DOHH2 (cell line): ENCODE results near the gene APOC1.
"Not testable (repeated sequence)": the region's sequence is repeated elsewhere in the genome, so short reads cannot be mapped to it uniquely, and the experiment has no call there.

Experiments
- H3F3A ChIP-seq: fragments of 200-600 bp; sonication (generic), shearing (Covaris generic); 2 replicates; pipeline ENCODE4 v1.6.0; 2016; ENCODE audit warnings: antibody characterized with exemption, mild to moderate bottlenecking; ENCODE audit not compliant: control insufficient read depth, insufficient read depth
- H3K27ac ChIP-seq: fragments of 200-600 bp; sonication (generic); 2 replicates; pipeline ENCODE4 v1.5.1; 2014; ENCODE audit warnings: low read depth, mild to moderate bottlenecking, low read length, moderate library complexity
- H3K27me3 ChIP-seq: fragments of 200-600 bp; sonication (generic); 2 replicates; pipeline ENCODE4 v1.6.1; 2014; ENCODE audit warnings: mild to moderate bottlenecking, low read length, mixed read lengths; ENCODE audit not compliant: control insufficient read depth
- H3K36me3 ChIP-seq: fragments of 200-600 bp; sonication (generic); 2 replicates; pipeline ENCODE4 v1.6.1; 2014; ENCODE audit warnings: mild to moderate bottlenecking, low read length, moderate library complexity, mixed read lengths; ENCODE audit not compliant: control insufficient read depth
- H3K4me1 ChIP-seq: fragments of 200-600 bp; sonication (generic); 2 replicates; pipeline ENCODE4 v1.6.1; 2014; ENCODE audit warnings: mild to moderate bottlenecking, low read length, mixed read lengths; ENCODE audit not compliant: control insufficient read depth
- H3K4me2 ChIP-seq: fragments of 200-600 bp; sonication (generic); 2 replicates; pipeline ENCODE4 v1.6.0; 2014; ENCODE audit warnings: mild to moderate bottlenecking, low read length, moderate library complexity
- H3K4me3 ChIP-seq: fragments of 200-600 bp; sonication (generic); 2 replicates; pipeline ENCODE4 v1.5.1; 2014; ENCODE audit warnings: mild to moderate bottlenecking, low read length, mixed read lengths
- H3K79me2 ChIP-seq: fragments of 200-600 bp; sonication (generic); 2 replicates; pipeline ENCODE4 v1.6.1; 2014; ENCODE audit warnings: mild to moderate bottlenecking, low read length, mixed read lengths; ENCODE audit not compliant: control insufficient read depth
- H3K9me2 ChIP-seq: fragments of 200-600 bp; sonication (generic); replicated peaks from 2 replicates; pipeline ENCODE4 v1.6.1; 2014; ENCODE audit warnings: mild to moderate bottlenecking, low read length, mixed read lengths; ENCODE audit not compliant: control insufficient read depth
- H3K9me3 ChIP-seq: fragments of 200-600 bp; sonication (generic); 2 replicates; pipeline ENCODE4 v1.6.1; 2014; ENCODE audit warnings: antibody characterized with exemption, low read length, mixed read lengths; ENCODE audit not compliant: control insufficient read depth, insufficient read depth
- H4K20me1 ChIP-seq: fragments of 200-600 bp; sonication (generic); 2 replicates; pipeline ENCODE4 v1.6.0; 2014; ENCODE audit warnings: low read depth, mild to moderate bottlenecking, antibody characterized with exemption, low read length, moderate library complexity; ENCODE audit not compliant: control insufficient read depth, insufficient read depth
- EZH2phosphoT487 ChIP-seq: fragments of 200-600 bp; sonication (generic); IDR thresholded peaks from 2 replicates; pipeline ENCODE4 v1.6.1; 2017; ENCODE audit warnings: borderline replicate concordance, mild to moderate bottlenecking, antibody characterized with exemption, low read length, moderate library complexity, mixed read lengths
- TF ChIP-seq, protein P1 (sequence below): fragments of 200-600 bp; sonication (generic); IDR thresholded peaks from one replicate; pipeline ENCODE4 v1.5.1; 2014; ENCODE audit warnings: antibody characterized with exemption, mild to moderate bottlenecking, low read depth, low read length; ENCODE audit not compliant: poor library complexity, severe bottlenecking

APOC1 gene

DNA sequence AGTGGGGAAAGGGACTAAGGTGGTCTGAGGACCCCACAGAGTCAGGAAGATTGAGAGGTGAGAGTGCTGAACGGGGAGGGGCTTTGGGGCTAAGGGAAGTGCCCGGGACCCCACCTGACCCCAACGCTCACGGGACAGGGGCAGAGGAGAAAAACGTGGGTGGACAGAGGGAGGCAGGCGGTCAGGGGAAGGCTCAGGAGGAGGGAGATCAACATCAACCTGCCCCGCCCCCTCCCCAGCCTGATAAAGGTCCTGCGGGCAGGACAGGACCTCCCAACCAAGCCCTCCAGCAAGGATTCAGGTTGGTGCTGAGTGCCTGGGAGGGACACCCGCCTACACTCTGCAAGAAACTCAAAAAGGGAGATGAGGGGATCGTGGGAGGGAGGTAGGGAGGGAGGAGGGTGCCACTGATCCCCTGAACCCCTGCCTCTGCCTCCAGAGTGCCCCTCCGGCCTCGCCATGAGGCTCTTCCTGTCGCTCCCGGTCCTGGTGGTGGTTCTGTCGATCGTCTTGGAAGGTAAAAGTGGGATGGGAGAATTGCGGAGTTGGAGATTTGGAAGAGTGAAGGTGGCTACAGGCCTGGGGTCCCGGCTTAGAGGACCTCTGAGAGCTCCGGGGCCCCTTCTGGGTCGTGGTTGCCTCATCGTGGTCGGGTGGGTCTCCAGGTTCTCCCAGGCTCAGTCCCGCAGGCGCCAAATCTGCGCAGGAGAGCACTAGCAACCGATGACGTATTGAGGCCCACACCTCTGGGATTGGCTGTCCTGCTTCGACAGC is at the start of gene APOC1:
TSS of gene APOC1 (plus strand) at position 176 of the 774 bp plus-strand sequence. CDS start at position 460, 284 bp downstream.
- Histone ChIP-seq H3K27ac (0 out of 2 replicates have a peak within 1 kb of the TSS, but pooled peaks have one; percentile 37), H3K4me3 (peak within 1 kb of the TSS; percentile 69), H3K4me2 (peak within 1 kb of the TSS; percentile 91), H3K27me3 (peaks cover 10% of the 10 kb centered on the region; the same call in 1 of the 2 replicates)
- H3K9me3 ChIP-seq, H3K4me1 ChIP-seq, H3K9me2 ChIP-seq, H3K36me3 ChIP-seq, H4K20me1 ChIP-seq, H3K79me2 ChIP-seq, H3F3A ChIP-seq: not testable (repeated sequence)

DNA sequence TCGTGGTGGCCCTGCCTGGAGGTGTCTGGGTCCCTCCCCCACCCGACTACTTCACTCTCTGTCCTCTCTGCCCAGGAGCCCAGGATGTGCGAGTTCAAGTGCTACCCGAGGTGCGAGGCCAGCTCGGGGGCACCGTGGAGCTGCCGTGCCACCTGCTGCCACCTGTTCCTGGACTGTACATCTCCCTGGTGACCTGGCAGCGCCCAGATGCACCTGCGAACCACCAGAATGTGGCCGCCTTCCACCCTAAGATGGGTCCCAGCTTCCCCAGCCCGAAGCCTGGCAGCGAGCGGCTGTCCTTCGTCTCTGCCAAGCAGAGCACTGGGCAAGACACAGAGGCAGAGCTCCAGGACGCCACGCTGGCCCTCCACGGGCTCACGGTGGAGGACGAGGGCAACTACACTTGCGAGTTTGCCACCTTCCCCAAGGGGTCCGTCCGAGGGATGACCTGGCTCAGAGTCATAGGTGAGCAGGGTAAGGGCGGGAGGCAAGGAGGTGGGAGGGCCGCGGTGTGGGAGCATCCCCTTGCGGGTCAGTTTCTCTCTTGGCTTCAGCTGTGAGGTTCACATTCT is 49.1 kb upstream of the APOC1 start:
- Histone ChIP-seq H3K4me1 (peaks cover 10% of the 10 kb centered on the region), H3K27me3 (no peaks in the 10 kb centered on the region), H3K36me3 (no peaks in the 10 kb centered on the region), H3K79me2 (no peaks in the 10 kb centered on the region), H4K20me1 (no peaks in the 10 kb centered on the region), H3K4me2 (no peak overlapping the region), H3K9me3 (no peaks in the 10 kb centered on the region), H3F3A (no peaks in the 10 kb centered on the region), H3K9me2 (no peaks in the 10 kb centered on the region), H3K4me3 (no peak overlapping the region), H3K27ac (no peak overlapping the region)
- TF ChIP-seq EZH2phosphoT487: no peak
- TF ChIP-seq, protein P1, sequence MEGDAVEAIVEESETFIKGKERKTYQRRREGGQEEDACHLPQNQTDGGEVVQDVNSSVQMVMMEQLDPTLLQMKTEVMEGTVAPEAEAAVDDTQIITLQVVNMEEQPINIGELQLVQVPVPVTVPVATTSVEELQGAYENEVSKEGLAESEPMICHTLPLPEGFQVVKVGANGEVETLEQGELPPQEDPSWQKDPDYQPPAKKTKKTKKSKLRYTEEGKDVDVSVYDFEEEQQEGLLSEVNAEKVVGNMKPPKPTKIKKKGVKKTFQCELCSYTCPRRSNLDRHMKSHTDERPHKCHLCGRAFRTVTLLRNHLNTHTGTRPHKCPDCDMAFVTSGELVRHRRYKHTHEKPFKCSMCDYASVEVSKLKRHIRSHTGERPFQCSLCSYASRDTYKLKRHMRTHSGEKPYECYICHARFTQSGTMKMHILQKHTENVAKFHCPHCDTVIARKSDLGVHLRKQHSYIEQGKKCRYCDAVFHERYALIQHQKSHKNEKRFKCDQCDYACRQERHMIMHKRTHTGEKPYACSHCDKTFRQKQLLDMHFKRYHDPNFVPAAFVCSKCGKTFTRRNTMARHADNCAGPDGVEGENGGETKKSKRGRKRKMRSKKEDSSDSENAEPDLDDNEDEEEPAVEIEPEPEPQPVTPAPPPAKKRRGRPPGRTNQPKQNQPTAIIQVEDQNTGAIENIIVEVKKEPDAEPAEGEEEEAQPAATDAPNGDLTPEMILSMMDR: no peak

DNA sequence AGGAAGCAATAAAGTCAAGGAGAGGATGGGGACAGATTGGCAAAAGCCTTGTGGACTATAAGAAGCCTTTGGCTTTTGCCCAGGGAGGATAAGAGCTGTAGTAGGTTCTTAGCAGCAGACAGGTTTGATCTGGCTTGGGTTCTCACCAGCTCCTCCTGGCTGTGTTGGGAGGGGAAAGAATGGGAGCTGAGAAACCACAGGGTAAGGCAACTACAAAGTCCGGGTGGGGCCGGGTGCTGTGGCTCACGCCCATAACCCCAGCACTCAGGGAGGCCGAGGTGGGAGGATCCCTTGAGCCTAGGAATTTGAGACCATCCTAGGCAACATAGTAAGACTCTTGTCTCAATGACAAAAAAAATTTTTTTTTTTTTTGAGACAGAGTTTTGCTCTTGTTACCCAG is 47.7 kb upstream of the APOC1 start:
- H3K27ac ChIP-seq: no peak overlapping the region
- TF ChIP-seq, protein P1: no peak
- TF ChIP-seq EZH2phosphoT487: no peak
- no peaks in the 10 kb centered on the region for H3K27me3 ChIP-seq
- no peaks in the 10 kb centered on the region for H3K9me3 ChIP-seq
- no peaks in the 10 kb centered on the region for H3K9me2 ChIP-seq
- no peaks in the 10 kb centered on the region for H3K4me1 ChIP-seq
- no peaks in the 10 kb centered on the region for H3K36me3 ChIP-seq
- H3F3A ChIP-seq: no peaks in the 10 kb centered on the region
- H3K79me2 ChIP-seq: no peaks in the 10 kb centered on the region
- no peak overlapping the region for H3K4me2 ChIP-seq
- H3K4me3 ChIP-seq: no peak overlapping the region
- H4K20me1 ChIP-seq: no peaks in the 10 kb centered on the region

- TF ChIP-seq, protein P1: no peak
- H3K4me3 ChIP-seq: no peak overlapping the region
- H3F3A ChIP-seq: no peaks in the 10 kb centered on the region
- no peak overlapping the region for H3K4me2 ChIP-seq
- no peaks in the 10 kb centered on the region for H3K9me3 ChIP-seq
- no peaks in the 10 kb centered on the region for H4K20me1 ChIP-seq
- no peaks in the 10 kb centered on the region for H3K79me2 ChIP-seq
- H3K27me3 ChIP-seq: no peaks in the 10 kb centered on the region
- no peaks in the 10 kb centered on the region for H3K9me2 ChIP-seq
- no peak overlapping the region for H3K27ac ChIP-seq
- no peaks in the 10 kb centered on the region for H3K4me1 ChIP-seq
- no peaks in the 10 kb centered on the region for H3K36me3 ChIP-seq
Observed at GRCh38 chr19:44867578-44867977, 46.8 kb upstream of the APOC1 start.
